BE2C (cell line): ENCODE data around the gene MTMR2.

Experiments
- DNase-seq: peaks from one replicate; pipeline ENCODE4 v3.0.0-alpha.2; 2020
- H3K27me3 ChIP-seq: fragments of 250-450 bp; sonication (Bioruptor Pico); 2 replicates; pipeline ENCODE4 v1.5.1; 2020; ENCODE audit warnings: mild to moderate bottlenecking
- H3K36me3 ChIP-seq: fragments of 250-450 bp; sonication (Bioruptor Pico); 2 replicates; pipeline ENCODE4 v1.5.1; 2020; ENCODE audit warnings: mild to moderate bottlenecking
- H3K4me1 ChIP-seq: fragments of 250-450 bp; sonication (Bioruptor Pico); 2 replicates; pipeline ENCODE4 v1.5.1; 2020
- H3K4me3 ChIP-seq: 2 replicates; pipeline ENCODE4 v1.5.1; 2011; ENCODE audit warnings: low read depth, low read length
- H3K9me3 ChIP-seq: fragments of 250-450 bp; sonication (Bioruptor Pico); 2 replicates; pipeline ENCODE4 v1.5.1; 2020
- CTCF ChIP-seq: IDR thresholded peaks from 2 replicates; pipeline ENCODE4 v1.5.1; 2012; ENCODE audit warnings: mild to moderate bottlenecking, low read depth, low read length

The MTMR2 gene

GRCh38 chr11:95897731-95898130 is 26.2 kb downstream of the MTMR2 start:
- Histone ChIP-seq H3K36me3 (no peaks in the 10 kb centered on the region), H3K4me3 (no peak overlapping the region), H3K4me1 (no peaks in the 10 kb centered on the region), H3K27me3 (no peaks in the 10 kb centered on the region), H3K9me3 (no peaks in the 10 kb centered on the region)
- no peak for TF ChIP-seq CTCF
- DNase-seq: no peak

GRCh38 chr11:95895815-95896214 is 28.1 kb downstream of the MTMR2 start:
- no peaks in the 10 kb centered on the region for H3K9me3 ChIP-seq
- H3K36me3 ChIP-seq: no peaks in the 10 kb centered on the region
- no peaks in the 10 kb centered on the region for H3K27me3 ChIP-seq
- no peak for TF ChIP-seq CTCF
- H3K4me3 ChIP-seq: no peak overlapping the region
- no peak for DNase-seq
- no peaks in the 10 kb centered on the region for H3K4me1 ChIP-seq

- Histone ChIP-seq H3K36me3 (no peaks in the 10 kb centered on the region; the same call in 1 of the 2 replicates), H3K9me3 (no peaks in the 10 kb centered on the region), H3K4me1 (no peaks in the 10 kb centered on the region), H3K4me3 (no peak overlapping the region), H3K27me3 (no peaks in the 10 kb centered on the region)
- TF ChIP-seq CTCF: no peak
- no peak for DNase-seq
These were observed 30.9 kb downstream of the MTMR2 start for GRCh38 chr11:95892892-95893570.

- TF ChIP-seq CTCF: no peak
- Histone ChIP-seq H3K4me1 (no peaks in the 10 kb centered on the region), H3K27me3 (no peaks in the 10 kb centered on the region), H3K4me3 (no peak overlapping the region), H3K36me3 (peaks cover 4% of the 10 kb centered on the region; the same call in 1 of the 2 replicates), H3K9me3 (no peaks in the 10 kb centered on the region)
- DNase-seq: no peak
These were observed 31.4 kb downstream of the MTMR2 start for GRCh38 chr11:95892492-95892891.

GRCh38 chr11:95891423-95892170 is 32.3 kb downstream of the MTMR2 start:
- Histone ChIP-seq H3K4me3 (no peak overlapping the region), H3K27me3 (no peaks in the 10 kb centered on the region), H3K36me3 (peaks cover 10% of the 10 kb centered on the region; the same call in 1 of the 2 replicates), H3K9me3 (no peaks in the 10 kb centered on the region), H3K4me1 (no peaks in the 10 kb centered on the region)
- DNase-seq: no peak
- TF ChIP-seq CTCF: no peak

GRCh38 chr11:95888852-95889251 is 35.1 kb downstream of the MTMR2 start:
- H3K4me1 ChIP-seq: no peaks in the 10 kb centered on the region
- TF ChIP-seq CTCF: no peak
- peaks cover 18% of the 10 kb centered on the region; the same call in 1 of the 2 replicates for H3K36me3 ChIP-seq
- no peaks in the 10 kb centered on the region for H3K27me3 ChIP-seq
- DNase-seq: no peak
- H3K9me3 ChIP-seq: no peaks in the 10 kb centered on the region
- no peak overlapping the region for H3K4me3 ChIP-seq
